Activated CD4-positive, alpha-beta T cell treated with anti-CD3 and anti-CD28 coated beads, Interleukin-2, amount 10 ng/mL, durations not matched to agents 24 days and 14 days (primary cell): ENCODE data around the gene TEX44. TPM values are rescaled to one million over a fixed set of nuclear protein-coding genes. Genes with fewer than 3 reads are reported as not detected.

ENCODE experiments used
- DNase-seq: peaks from one replicate; pipeline ENCODE4 v3.0.0; 2022
- H3K27ac Mint-ChIP-seq: one replicate; pipeline ENCODE4 v1.8.0; 2022; ENCODE audit warnings: mild to moderate bottlenecking, mixed read lengths
- H3K27me3 Mint-ChIP-seq: one replicate; pipeline ENCODE4 v1.8.0; 2022; ENCODE audit warnings: mixed read lengths
- H3K36me3 Mint-ChIP-seq: one replicate; pipeline ENCODE4 v1.8.0; 2022; ENCODE audit warnings: low read depth, mild to moderate bottlenecking, mixed read lengths
- H3K4me1 Mint-ChIP-seq: one replicate; pipeline ENCODE4 v1.8.0; 2021; ENCODE audit warnings: mixed read lengths
- H3K4me3 Mint-ChIP-seq: one replicate; pipeline ENCODE4 v1.8.0; 2022; ENCODE audit warnings: mild to moderate bottlenecking, moderate library complexity, mixed read lengths
- H3K9me3 Mint-ChIP-seq: one replicate; pipeline ENCODE4 v1.8.0; 2021; ENCODE audit warnings: mixed read lengths
- intact Hi-C: fragments of 100-400 bp; cut with micrococcal nuclease; formaldehyde crosslinking; loops from one replicate; pipeline ENCODE4 v1.15.1; 2023
- total RNA-seq: library from RNA; stranded (reverse); gene quantifications from 2 replicates; pipeline ENCODE4 v1.2.3, GENCODE V29; 2022

The TEX44 gene
- total RNA-seq, 1 donor from 2014 or later, result not detected

DNA sequence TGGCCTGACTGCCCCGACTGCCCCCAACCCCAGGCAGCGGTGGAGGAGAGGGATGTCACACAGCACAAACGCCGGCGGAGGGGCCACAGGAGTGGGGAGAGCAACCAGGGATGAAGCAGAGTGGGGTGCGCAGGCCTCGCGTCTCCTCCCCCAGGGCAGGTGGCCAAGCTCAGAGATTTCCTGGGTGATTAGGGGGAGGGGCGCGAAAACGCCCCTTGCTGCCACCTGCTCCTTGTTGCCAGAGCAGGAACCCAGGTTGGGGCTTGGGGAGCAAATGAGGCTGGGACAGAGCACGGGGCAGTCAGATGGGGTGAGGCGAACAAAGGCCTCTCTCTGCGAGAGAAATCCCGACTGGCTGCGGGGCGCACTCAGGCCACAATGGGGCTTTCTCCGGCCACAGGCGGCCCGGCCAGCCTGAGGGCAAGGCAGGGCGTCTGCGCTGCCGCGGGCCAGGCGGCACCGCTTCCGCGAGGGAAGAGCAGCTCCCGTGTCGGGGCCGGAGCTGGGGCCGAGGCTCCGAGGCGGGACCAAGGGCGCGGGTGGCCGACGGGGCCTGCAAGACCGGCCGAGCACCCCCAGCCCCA, 11.5 kb downstream of the TEX44 start:
- no peak for DNase-seq
- Mint-ChIP-seq H3K36me3 (no peaks in the 10 kb centered on the region), H3K4me3 (peak overlapping the region; percentile 64), H3K27ac (peak overlapping the region; percentile 45), H3K4me1 (peaks cover 10% of the 10 kb centered on the region), H3K9me3 (no peaks in the 10 kb centered on the region), H3K27me3 (peaks cover 7% of the 10 kb centered on the region)
- intact Hi-C loops, result loop anchor here (1.0 to 2.0 kb wide), 3 partner anchors 8 to 139 kb away; partner anchors contain the start of gene NCL

DNA sequence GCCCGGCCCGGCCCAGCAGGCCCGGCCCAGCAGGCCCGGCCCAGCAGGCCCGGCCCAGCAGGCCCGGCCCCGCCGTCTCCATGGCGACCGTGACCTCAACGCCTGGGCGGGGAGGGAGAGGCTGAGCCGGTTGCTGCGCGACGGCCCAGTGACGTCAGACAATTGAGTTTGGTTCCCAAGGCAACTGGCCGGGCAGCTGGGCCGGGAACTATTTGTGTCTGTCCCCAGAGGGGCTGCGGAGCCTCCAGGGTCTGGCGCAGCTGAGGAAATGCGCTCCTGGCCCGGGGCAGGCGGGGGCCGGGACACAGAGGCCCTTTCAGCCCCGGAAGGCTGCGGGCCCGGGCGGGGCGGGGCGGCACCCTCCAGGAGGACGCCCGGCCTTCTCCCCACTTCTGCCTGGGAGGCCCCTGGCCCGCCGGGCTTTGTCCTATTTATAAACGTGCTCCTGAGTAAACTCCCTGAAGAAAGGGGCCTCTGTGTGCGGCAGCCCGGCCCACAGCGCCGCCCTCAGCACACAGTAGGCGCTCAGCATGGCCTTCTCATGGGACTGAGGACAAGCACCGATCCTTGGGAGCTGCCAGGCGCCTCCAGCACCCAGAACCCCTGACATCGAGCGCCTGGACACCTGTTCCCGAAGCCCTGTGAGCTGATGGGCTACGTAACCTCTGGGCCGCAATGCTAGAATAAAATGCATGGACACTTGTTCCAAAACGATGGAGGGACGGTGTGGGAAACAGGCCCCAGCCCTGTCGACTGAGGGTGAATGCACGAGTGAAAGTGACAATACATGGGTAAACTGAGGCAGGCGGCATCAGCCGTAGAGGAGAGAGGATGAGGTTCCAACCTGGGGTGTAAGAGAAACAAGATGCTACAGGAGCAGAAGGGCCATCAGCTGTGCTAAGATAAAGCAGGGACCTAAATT, 12.3 kb downstream of the TEX44 start:
- H3K27ac Mint-ChIP-seq, result peak overlapping the region; percentile 78
- peaks cover 7% of the 10 kb centered on the region for H3K27me3 Mint-ChIP-seq
- H3K4me3 Mint-ChIP-seq, result peak overlapping the region; percentile 67

DNA sequence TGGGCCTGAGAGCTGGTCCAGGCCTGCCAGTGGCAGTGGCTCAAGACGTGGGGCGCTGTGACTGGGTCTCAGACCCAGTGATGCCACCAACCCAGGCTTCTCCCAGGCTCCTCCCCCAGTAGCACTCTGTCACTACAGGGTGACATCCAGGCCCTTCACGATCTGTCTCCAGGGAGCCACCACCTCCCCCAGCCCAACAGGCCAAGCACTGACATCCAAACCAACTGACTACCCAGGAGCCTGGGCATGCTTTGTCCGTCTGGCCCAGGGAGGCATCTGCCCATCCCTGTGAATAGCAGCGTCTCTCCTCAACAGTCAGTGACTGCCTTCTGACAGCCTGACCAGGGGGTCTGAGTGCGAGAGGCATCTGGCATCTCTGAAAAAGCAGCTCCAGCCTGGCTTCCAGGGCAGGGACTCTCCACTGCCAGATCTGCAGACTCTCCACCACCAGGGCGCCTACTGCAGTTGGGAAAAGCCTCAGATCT, 13.0 kb downstream of the TEX44 start:
- H3K9me3 Mint-ChIP-seq, result no peaks in the 10 kb centered on the region
- peaks cover 6% of the 10 kb centered on the region for H3K27me3 Mint-ChIP-seq
- no peaks in the 10 kb centered on the region for H3K36me3 Mint-ChIP-seq
- H3K4me1 Mint-ChIP-seq, result peaks cover 10% of the 10 kb centered on the region
- H3K4me3 Mint-ChIP-seq, result peak overlapping the region; percentile 67
- intact Hi-C loops, result loop anchor here (2.0 kb wide), 1 partner anchor 141 kb away; the partner anchor contains the start of gene NCL
- DNase-seq, result peak; percentile 70
- peak overlapping the region; percentile 78 for H3K27ac Mint-ChIP-seq

More for the DNA sequence above, 12.3 kb downstream of the TEX44 start:
- DNase-seq, result peak; percentile 99
- no peaks in the 10 kb centered on the region for H3K9me3 Mint-ChIP-seq
- intact Hi-C loops, result loop anchor here (1.0 to 2.0 kb wide), 3 partner anchors 7 to 140 kb away; partner anchors contain the start of gene NCL
- peaks cover 10% of the 10 kb centered on the region for H3K4me1 Mint-ChIP-seq
- H3K36me3 Mint-ChIP-seq, result no peaks in the 10 kb centered on the region

DNA sequence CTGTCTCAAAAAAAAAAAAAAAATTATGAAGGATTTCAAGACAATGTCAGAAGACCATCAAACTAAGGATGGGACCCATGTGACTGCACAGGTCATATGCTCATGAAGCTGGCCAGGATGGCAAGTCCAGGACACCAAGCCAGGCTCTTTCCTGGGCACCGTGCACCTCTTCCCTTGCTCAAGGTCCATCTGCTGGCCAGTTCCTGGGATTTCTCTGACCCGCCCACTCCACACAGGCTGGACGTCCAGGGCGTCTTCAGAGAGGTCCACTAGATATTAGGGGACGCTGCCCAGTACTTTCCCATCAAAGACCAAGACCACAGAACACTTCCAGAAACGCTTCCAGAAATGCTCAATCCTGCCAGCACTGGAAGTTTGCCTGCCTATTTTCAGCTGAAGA, 14.3 kb downstream of the TEX44 start:
- Mint-ChIP-seq H3K27ac (no peak overlapping the region), H3K9me3 (no peaks in the 10 kb centered on the region), H3K27me3 (peaks cover 6% of the 10 kb centered on the region), H3K4me3 (no peak overlapping the region), H3K4me1 (peaks cover 16% of the 10 kb centered on the region), H3K36me3 (no peaks in the 10 kb centered on the region)
- no peak for DNase-seq
- intact Hi-C loops, result no loop called here

DNA sequence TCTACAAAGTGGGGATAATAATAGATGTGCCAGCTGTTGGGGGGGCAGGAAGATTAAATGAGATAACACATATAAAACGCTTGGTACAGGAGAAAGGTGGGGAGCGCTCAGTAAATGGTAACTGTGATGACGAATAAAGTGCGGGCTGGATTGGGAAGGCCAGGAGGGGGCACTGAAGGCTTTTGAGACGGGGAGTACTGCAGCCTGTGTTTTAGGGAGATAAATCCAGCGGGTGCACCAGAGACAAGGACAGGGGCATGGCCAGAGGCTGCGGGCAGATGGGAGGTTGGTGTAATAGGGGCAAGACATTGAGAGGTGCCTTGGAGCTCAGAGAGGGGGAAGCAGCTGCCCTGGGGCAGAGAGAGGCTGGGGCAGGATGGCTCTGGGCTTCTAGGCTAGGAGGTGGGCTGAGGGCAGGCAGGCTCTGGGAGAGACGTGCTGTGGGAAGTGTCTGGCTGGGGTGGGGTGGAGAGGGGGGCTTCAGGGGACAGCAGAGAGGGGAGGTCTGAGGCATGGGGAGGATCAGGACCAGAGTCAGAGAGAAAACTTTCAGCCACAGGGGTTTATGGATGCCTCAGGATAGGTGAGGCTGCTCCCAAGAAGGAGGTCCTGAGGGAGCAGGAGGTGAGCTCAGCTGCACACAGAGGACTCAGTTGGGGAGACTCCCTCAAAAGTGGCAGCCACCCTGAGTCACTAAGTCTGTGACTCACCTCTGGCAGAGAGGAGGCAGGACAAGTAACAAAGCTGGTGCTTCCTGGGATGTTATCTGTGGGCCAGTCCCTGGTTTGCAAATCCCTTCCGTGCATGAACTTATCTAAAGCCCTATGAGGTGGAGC, 18.8 kb downstream of the TEX44 start:
- DNase-seq, result peak; percentile 82
- no peaks in the 10 kb centered on the region for H3K36me3 Mint-ChIP-seq
- H3K27me3 Mint-ChIP-seq, result no peaks in the 10 kb centered on the region
- peak overlapping the region; percentile 98 for H3K27ac Mint-ChIP-seq
- peaks cover 38% of the 10 kb centered on the region for H3K4me1 Mint-ChIP-seq
- intact Hi-C loops, result loop anchor here (1.0 to 10.0 kb wide), 8 partner anchors 7 to 1953 kb away; partner anchors contain the start of genes NCL, PTMA and USP40
- no peaks in the 10 kb centered on the region for H3K9me3 Mint-ChIP-seq
- H3K4me3 Mint-ChIP-seq, result peak overlapping the region; percentile 86

DNA sequence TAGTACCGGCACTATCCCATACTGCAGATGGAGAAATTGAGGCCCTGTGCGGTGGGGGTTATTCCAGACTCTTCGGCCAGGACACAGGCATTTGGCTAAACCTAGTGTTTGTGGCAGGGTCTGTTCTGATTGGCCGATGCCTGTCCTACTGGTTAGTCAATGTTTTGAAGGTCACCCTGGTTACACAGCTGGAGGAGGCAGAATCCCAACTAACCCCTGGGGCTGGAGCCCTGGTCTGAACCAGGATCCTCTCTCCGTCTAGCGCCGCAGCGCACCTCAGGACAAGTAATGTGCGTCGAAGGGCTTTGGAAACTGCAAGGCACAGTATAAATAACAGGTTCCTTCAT, 19.4 kb downstream of the TEX44 start:
- Mint-ChIP-seq H3K4me3 (peak overlapping the region; percentile 86), H3K36me3 (no peaks in the 10 kb centered on the region), H3K9me3 (no peaks in the 10 kb centered on the region), H3K27ac (peak overlapping the region; percentile 98), H3K4me1 (peaks cover 40% of the 10 kb centered on the region), H3K27me3 (no peaks in the 10 kb centered on the region)
- intact Hi-C loops, result loop anchor here (1.0 to 10.0 kb wide), 8 partner anchors 8 to 1953 kb away; partner anchors contain the start of genes NCL, PTMA and USP40
- DNase-seq, result no peak

DNA sequence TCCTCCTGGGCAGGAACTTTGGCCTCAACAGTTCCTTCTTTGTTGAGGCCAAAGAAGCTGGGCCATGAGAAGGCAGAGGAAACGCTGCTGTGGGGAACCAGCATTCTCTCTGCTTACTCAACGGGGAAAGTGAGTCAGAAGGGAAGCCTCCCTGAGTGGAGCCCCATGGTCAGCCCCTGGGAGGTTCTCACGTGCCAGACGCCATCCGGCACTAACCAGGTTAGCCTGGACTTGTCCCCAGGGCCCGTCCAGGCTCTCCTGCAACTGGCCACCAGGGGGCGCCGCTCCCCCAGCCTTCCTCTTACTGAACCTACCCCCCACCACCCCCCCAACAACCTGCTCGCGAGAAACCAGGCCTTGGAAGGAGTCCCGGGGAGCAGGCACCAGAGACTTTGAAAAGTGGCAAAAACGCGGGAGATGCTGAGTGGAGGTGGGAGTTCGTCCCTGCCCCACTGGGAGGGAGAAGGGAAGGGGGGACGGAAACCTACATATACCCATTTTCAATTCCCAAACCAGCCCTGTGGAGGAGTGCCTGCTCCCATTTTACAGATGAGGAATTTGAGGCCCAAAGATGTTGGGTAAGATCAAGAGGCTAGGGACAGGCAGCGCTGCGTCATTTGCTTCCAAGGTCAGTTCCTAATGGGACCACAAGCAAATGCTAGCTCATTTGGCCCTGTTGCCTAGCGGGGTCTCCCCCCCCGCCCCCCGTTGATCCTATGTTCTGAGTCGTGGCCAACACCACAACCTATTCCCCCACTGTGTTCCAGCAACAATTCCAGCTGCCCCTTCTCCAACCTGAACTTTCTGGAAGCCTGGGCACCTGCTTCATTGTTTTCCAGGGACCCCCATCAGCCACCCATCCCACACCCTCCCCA, 20.0 kb downstream of the TEX44 start:
- no peaks in the 10 kb centered on the region for H3K36me3 Mint-ChIP-seq
- DNase-seq, result peak; percentile 97
- no peaks in the 10 kb centered on the region for H3K9me3 Mint-ChIP-seq
- no peaks in the 10 kb centered on the region for H3K27me3 Mint-ChIP-seq
- intact Hi-C loops, result loop anchor here (1.0 to 10.0 kb wide), 9 partner anchors 8 to 1952 kb away; partner anchors contain the start of genes NCL, PDE6D, PTMA and USP40
- H3K4me3 Mint-ChIP-seq, result peak overlapping the region; percentile 86
- peaks cover 45% of the 10 kb centered on the region for H3K4me1 Mint-ChIP-seq
- H3K27ac Mint-ChIP-seq, result peak overlapping the region; percentile 98

DNA sequence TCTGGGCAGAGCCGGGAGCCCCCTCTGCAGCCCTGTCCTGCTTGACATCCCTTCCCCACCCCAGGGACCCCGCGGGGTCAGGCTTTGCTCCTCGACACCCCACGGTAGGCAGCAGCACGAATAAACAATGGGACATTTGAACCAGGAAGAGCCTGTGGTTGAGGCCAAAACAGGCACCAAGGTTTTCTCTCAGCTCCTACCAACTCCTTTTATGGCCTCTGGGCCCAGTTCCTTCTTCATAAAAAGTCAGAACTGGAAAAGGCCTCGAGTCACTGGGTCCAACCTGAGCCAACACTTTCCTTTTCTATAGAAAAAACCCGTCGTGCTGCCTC, 20.6 kb downstream of the TEX44 start:
- Mint-ChIP-seq H3K36me3 (no peaks in the 10 kb centered on the region), H3K27ac (peak overlapping the region; percentile 98), H3K4me1 (peaks cover 51% of the 10 kb centered on the region), H3K9me3 (no peaks in the 10 kb centered on the region), H3K4me3 (peak overlapping the region; percentile 86), H3K27me3 (no peaks in the 10 kb centered on the region)
- intact Hi-C loops, result loop anchor here (1.0 to 10.0 kb wide), 3 partner anchors 148 to 1952 kb away; partner anchors contain the start of genes NCL, PDE6D and USP40
- DNase-seq, result no peak

DNA sequence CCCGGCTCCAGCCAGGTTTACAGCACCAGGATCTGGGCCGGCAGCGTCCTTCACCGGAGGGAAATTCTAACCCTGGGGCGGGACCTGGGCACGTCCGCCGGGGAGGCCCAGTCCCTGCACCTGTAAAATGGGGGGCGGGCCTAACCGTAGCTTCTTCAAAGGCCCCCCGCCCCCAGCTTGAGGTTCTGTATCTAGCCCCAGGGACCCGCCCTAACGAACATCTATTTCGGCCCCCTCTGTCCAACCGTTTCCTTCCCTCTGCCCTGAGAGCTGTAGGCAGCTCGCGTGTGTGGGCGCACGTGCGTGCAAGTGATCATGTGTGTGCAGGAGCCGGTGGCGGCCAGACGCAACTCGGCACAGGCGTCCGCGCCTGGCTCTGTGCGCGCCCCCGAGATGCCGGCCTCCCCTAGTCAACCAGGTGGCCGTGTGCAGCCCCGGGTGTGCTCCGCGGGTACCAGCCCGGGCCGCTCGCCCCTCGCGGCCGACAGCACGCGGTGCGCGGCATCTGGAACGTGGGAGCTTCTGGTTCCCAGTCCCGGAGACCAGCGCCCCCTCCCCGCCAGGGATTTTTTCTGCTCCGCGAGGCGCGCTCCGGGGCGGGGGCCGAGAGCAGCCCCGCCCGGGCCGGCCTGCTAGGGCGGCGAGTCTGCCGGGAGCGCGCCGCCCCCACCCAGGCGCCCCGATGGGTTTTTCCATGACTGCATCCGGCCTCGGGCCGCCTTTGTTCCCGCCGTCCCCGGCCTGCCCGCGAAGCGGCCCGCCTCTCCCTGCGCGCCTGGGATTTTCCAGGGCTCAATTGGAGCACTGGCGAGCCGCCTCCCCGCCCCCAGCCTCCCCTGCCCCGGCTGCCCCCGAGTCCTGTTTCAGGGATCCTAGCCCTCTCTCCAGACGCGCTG, 21.2 kb downstream of the TEX44 start:
- H3K9me3 Mint-ChIP-seq, result no peaks in the 10 kb centered on the region
- peaks cover 51% of the 10 kb centered on the region for H3K4me1 Mint-ChIP-seq
- H3K36me3 Mint-ChIP-seq, result no peaks in the 10 kb centered on the region
- H3K27ac Mint-ChIP-seq, result peak overlapping the region; percentile 98
- intact Hi-C loops, result loop anchor here (1.0 to 10.0 kb wide), 3 partner anchors 149 to 1951 kb away; partner anchors contain the start of genes NCL, PDE6D and USP40
- no peaks in the 10 kb centered on the region for H3K27me3 Mint-ChIP-seq
- peak; percentile 94 for DNase-seq
- H3K4me3 Mint-ChIP-seq, result peak overlapping the region; percentile 86

DNA sequence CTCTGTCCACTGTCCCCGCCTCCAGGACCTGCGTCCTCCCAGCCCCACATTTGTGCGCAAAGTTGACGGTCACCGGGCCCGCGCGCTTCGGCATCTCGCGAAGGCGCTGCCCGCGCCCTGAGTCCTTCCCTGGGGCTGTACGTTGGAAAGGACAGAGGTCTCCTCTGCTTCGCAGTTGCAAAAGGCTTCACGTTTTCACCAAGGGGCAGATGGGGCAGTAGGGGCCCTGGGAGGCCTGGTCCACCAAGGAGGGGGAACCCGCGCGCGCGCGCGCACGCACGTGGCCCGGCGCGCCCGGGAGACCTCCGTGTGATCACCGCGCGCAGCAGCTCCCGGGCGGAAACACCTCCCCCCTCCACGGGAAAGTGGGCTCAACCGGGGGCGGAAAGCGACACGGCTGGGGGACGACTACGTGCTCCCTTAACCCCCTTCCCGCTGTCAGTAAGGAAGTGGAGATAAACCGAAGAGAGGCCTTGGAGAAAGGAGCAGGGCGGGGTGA, 21.9 kb downstream of the TEX44 start:
- peak overlapping the region; percentile 98 for H3K27ac Mint-ChIP-seq
- no peaks in the 10 kb centered on the region for H3K36me3 Mint-ChIP-seq
- no peak for DNase-seq
- no peaks in the 10 kb centered on the region for H3K27me3 Mint-ChIP-seq
- H3K4me3 Mint-ChIP-seq, result peak overlapping the region; percentile 86
- H3K9me3 Mint-ChIP-seq, result no peaks in the 10 kb centered on the region
- peaks cover 51% of the 10 kb centered on the region for H3K4me1 Mint-ChIP-seq
- intact Hi-C loops, result loop anchor here (10.0 kb wide), 1 partner anchor 1950 kb away; the partner anchor contains the start of gene USP40

DNA sequence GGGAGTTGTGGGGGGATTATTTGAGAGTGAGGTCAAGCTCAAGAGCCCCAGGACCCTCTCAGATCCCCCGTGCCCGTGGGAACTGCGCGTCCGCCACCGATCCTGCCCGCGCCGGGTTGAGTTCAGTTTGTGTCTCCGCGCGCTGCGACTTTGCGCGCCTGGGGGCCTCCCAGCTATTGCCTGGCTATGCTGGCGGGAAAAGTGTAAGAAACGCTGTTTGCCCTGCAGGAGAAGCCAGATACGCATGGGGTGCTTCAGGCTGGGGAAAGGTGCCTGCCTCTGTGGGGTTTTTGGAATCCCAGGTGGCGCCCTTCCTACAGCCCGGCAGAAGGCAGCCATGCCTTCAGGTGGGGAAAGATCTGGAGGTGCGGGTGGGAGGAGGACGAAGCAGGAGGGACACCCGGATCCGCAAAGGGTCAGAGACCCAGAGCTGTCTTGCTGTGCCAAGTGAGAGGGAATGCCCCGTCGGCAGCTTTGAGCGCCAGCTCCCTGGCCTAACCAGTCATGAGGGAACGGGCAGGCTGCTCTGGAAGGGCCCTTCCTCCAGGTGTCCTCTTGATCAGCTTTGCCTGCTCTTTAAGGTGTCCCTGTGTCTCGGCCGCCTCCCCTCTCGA, 22.5 kb downstream of the TEX44 start:
- peak overlapping the region; percentile 98 for H3K27ac Mint-ChIP-seq
- no peaks in the 10 kb centered on the region for H3K36me3 Mint-ChIP-seq
- H3K4me3 Mint-ChIP-seq, result peak overlapping the region; percentile 86
- peaks cover 55% of the 10 kb centered on the region for H3K4me1 Mint-ChIP-seq
- intact Hi-C loops, result loop anchor here (10.0 kb wide), 1 partner anchor 1950 kb away; the partner anchor contains the start of gene USP40
- no peaks in the 10 kb centered on the region for H3K27me3 Mint-ChIP-seq
- DNase-seq, result peak; percentile 67
- H3K9me3 Mint-ChIP-seq, result no peaks in the 10 kb centered on the region
